Karpas-422 (cell line): ENCODE data around the gene HSPB6. TPM values are rescaled to one million over a fixed set of nuclear protein-coding genes. Genes with fewer than 3 reads are reported as not detected.
A peak's percentile ranks its signal among the peaks of the same experiment; 100 is the strongest.

Experiments
- DNase-seq: peaks from one replicate; pipeline ENCODE4 v3.0.0-alpha.2; 2015
- H2AFZ ChIP-seq: fragments of 200-600 bp; sonication (generic); 2 replicates; pipeline ENCODE4 v1.6.1; 2014; ENCODE audit warnings: antibody characterized with exemption, low read length, mixed read lengths
- H3K27ac ChIP-seq: fragments of 200-600 bp; sonication (generic); 2 replicates; pipeline ENCODE4 v1.5.1; 2014; ENCODE audit warnings: mild to moderate bottlenecking, low read length, moderate library complexity
- H3K27me3 ChIP-seq: fragments of 200-600 bp; sonication (generic); 2 replicates; pipeline ENCODE4 v1.6.1; 2014; ENCODE audit warnings: low read length, mixed read lengths
- H3K36me3 ChIP-seq: fragments of 200-600 bp; sonication (generic); 2 replicates; pipeline ENCODE4 v1.6.1; 2014; ENCODE audit warnings: low read length, mixed read lengths; ENCODE audit not compliant: insufficient read depth
- H3K4me1 ChIP-seq: fragments of 200-600 bp; sonication (generic); 2 replicates; pipeline ENCODE4 v1.6.1; 2014; ENCODE audit warnings: mild to moderate bottlenecking, low read length, mixed read lengths
- H3K4me2 ChIP-seq: fragments of 200-600 bp; sonication (generic); 2 replicates; pipeline ENCODE4 v1.6.1; 2014; ENCODE audit warnings: low read length, low read depth, mild to moderate bottlenecking; ENCODE audit not compliant: poor library complexity, severe bottlenecking
- H3K4me3 ChIP-seq: fragments of 200-600 bp; sonication (generic); 2 replicates; pipeline ENCODE4 v1.5.1; 2014; ENCODE audit warnings: mild to moderate bottlenecking, antibody characterized with exemption, low read length, mixed read lengths
- H3K79me2 ChIP-seq: fragments of 200-600 bp; sonication (generic); 2 replicates; pipeline ENCODE4 v1.6.1; 2014; ENCODE audit warnings: mild to moderate bottlenecking, low read length, mixed read lengths
- H3K9ac ChIP-seq: fragments of 200-600 bp; sonication (generic); 2 replicates; pipeline ENCODE4 v1.6.0; 2014; ENCODE audit warnings: low read length
- H3K9me2 ChIP-seq: fragments of 200-600 bp; sonication (generic), shearing (Covaris generic); replicated peaks from 2 replicates; pipeline ENCODE4 v1.6.0; 2014; ENCODE audit warnings: mild to moderate bottlenecking, low read length, moderate library complexity; ENCODE audit not compliant: insufficient read depth
- H3K9me3 ChIP-seq: fragments of 300-700, 200-600 bp; sonication (generic); 2 replicates; pipeline ENCODE4 v1.6.1; 2014; ENCODE audit warnings: low read length, mixed read lengths
- H4K20me1 ChIP-seq: fragments of 200-600 bp; sonication (generic); 2 replicates; pipeline ENCODE4 v1.6.1; 2014; ENCODE audit warnings: mild to moderate bottlenecking, antibody characterized with exemption, low read length, low read depth; ENCODE audit not compliant: insufficient read depth
- total RNA-seq: library from RNA; depleted of rRNA; stranded (reverse); fragments of >200 nt; shearing (Covaris generic); gene quantifications from 2 replicates; pipeline ENCODE4 v1.2.3, GENCODE V29; 2014; ENCODE audit warnings: low replicate concordance

Gene HSPB6
- total RNA-seq, 1 experiment from 2014 or later = 1.5 TPM

DNA sequence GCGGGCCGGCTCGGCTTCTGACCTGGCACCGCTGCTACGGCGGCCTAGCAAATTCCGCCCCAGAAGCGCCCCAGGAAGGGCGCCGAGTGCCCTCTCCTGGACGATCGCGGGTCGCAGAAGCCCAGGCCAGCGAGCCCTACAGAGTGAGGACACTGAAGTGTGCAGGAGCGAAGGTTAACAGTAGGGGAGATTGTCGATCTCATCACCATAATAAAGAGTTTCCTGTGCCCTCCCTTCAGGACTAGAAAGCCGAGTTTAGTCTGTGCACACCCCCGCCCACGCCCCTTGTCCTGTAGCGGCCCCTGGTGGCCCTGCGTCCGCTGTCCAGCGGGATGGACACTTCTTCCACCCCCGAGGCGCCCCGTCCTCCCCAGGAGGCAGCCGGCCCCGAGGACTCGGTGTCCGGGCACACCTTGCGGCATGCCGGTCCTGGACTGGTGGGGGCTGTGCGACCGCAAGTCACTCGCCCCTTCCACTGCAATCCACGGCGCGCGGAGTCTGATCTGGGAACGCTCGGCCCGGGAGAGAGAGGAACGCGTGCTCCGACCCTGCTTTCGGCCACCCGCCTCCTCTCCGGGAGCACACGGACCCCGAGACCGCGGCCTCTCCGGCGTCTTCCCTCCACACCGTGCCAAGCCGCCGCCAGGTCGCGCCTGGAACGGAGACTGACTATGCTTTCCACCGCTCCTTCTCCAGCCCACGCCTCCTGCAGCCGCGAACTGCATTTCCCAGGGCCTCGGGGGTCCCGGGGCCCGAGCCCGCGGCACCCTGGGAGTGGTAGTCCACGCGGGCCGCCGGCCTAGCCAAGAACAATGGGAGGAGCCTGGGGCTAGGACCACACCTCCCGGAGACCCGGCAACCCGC lies 39.8 kb downstream of the HSPB6 start:
- peak; percentile 98 for DNase-seq
- H3K27me3 ChIP-seq = no peaks in the 10 kb centered on the region
- peaks cover 24% of the 10 kb centered on the region for H3K4me1 ChIP-seq
- peaks cover 26% of the 10 kb centered on the region; the same call in 1 of the 2 replicates for H4K20me1 ChIP-seq
- no peaks in the 10 kb centered on the region for H3K9me3 ChIP-seq
- H3K4me3 ChIP-seq = peak overlapping the region; percentile 88
- peaks cover 11% of the 10 kb centered on the region for H3K36me3 ChIP-seq
- no peaks in the 10 kb centered on the region for H3K9me2 ChIP-seq
- peaks cover 22% of the 10 kb centered on the region for H3K79me2 ChIP-seq
- peak overlapping the region; percentile 47 for H3K27ac ChIP-seq
- H3K4me2 ChIP-seq = peak overlapping the region; percentile 85
- peak overlapping the region; percentile 87 for H3K9ac ChIP-seq
- peak overlapping the region; percentile 75 for H2AFZ ChIP-seq

DNA sequence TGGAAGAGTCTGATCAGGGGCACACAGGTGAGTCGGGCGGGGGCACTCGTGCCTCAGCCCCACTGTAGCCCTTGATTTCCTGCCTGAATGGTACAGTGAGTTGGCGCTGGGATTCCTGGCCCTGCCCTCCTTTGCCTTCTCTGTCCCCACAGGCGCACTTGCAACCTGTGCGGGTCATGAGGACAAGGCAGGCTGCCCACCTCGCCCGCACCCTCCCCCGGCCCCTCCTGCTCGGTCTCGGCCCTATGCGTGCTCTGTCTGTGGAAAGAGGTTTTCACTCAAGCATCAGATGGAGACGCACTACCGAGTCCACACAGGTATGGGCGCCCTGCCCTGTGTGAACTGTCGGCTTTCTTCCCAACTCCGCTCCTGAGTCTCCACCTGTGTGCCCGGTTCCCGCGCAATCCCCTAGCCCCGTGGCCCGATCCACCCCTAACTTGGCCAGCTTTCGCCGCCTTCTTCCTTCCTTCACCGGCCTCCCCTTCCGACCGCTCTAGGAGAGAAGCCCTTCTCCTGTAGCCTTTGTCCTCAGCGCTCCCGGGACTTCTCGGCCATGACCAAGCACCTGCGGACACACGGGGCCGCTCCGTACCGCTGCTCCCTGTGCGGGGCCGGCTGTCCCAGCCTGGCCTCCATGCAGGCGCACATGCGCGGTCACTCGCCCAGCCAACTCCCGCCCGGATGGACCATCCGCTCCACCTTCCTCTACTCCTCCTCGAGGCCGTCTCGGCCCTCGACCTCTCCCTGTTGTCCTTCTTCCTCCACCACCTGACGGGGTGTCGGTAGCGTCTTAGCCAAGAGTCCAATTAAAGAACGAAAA lies 40.6 kb downstream of the HSPB6 start:
- no peaks in the 10 kb centered on the region for H3K9me2 ChIP-seq
- H3K79me2 ChIP-seq = peaks cover 22% of the 10 kb centered on the region
- peak overlapping the region; percentile 87 for H3K9ac ChIP-seq
- H3K27me3 ChIP-seq = no peaks in the 10 kb centered on the region
- DNase-seq = peak; percentile 54
- H3K36me3 ChIP-seq = peaks cover 8% of the 10 kb centered on the region
- peak overlapping the region; percentile 88 for H3K4me3 ChIP-seq
- H3K27ac ChIP-seq = peak overlapping the region; percentile 47
- H3K4me1 ChIP-seq = peaks cover 28% of the 10 kb centered on the region
- peak overlapping the region; percentile 75 for H2AFZ ChIP-seq
- peaks cover 26% of the 10 kb centered on the region; the same call in 1 of the 2 replicates for H4K20me1 ChIP-seq
- H3K9me3 ChIP-seq = no peaks in the 10 kb centered on the region
- H3K4me2 ChIP-seq = peak overlapping the region; percentile 85

DNA sequence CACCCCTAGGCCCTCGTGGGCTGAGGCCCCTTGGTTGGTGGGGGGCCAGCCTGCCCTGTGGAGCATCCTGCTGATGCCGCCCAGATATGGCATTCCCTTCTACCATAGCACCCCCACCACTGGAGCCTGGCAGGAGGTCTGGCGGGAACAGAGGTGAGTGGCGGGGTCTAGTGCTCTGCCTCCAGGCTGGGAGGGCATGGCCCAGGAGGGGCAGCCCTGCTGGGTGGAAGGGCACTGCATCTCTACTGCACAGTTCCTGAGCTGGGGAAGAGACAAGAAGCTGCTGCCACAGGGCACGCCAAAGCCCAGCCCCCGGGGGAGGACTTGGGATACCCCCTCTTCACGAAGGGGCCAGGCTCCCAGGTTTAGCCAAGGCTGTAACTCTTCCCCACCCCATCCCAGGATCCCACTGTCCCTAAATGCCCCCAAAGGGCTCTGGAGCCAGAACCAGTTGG lies 41.4 kb downstream of the HSPB6 start:
- H3K79me2 ChIP-seq = peaks cover 22% of the 10 kb centered on the region
- H4K20me1 ChIP-seq = peaks cover 26% of the 10 kb centered on the region; the same call in 1 of the 2 replicates
- H3K4me1 ChIP-seq = peaks cover 32% of the 10 kb centered on the region
- no peak overlapping the region for H3K27ac ChIP-seq
- H3K9ac ChIP-seq = peak overlapping the region; percentile 87
- H2AFZ ChIP-seq = no peak overlapping the region
- peak overlapping the region; percentile 85 for H3K4me2 ChIP-seq
- peak overlapping the region; percentile 88; the same call in 1 of the 2 replicates for H3K4me3 ChIP-seq
- H3K9me2 ChIP-seq = no peaks in the 10 kb centered on the region
- no peak for DNase-seq
- H3K9me3 ChIP-seq = no peaks in the 10 kb centered on the region
- H3K36me3 ChIP-seq = peaks cover 8% of the 10 kb centered on the region
- H3K27me3 ChIP-seq = no peaks in the 10 kb centered on the region

DNA sequence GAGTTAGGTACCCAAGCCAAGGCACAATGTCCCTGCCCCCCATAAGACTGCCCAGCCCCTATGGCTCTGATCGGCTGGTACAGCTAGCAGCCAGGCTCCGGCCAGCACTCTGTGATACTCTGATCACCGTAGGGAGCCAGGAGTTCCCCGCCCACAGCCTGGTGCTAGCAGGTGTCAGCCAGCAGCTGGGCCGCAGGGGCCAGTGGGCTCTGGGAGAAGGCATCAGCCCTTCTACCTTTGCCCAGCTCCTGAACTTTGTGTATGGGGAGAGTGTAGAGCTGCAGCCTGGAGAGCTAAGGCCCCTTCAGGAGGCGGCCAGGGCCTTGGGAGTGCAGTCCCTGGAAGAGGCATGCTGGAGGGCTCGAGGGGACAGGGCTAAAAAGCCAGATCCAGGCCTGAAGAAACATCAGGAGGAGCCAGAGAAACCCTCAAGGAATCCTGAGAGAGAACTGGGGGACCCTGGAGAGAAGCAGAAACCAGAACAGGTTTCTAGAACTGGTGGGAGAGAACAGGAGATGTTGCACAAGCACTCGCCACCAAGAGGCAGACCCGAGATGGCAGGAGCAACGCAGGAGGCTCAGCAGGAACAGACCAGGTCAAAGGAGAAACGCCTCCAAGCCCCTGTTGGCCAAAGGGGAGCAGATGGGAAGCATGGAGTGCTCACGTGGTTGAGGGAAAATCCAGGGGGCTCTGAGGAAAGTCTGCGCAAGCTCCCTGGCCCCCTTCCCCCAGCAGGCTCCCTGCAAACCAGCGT lies 42.1 kb downstream of the HSPB6 start:
- Histone ChIP-seq H3K27ac (no peak overlapping the region), H4K20me1 (peaks cover 21% of the 10 kb centered on the region; the same call in 1 of the 2 replicates), H3K9me2 (no peaks in the 10 kb centered on the region), H3K36me3 (peaks cover 3% of the 10 kb centered on the region; the same call in 1 of the 2 replicates), H3K79me2 (peaks cover 17% of the 10 kb centered on the region), H2AFZ (no peak overlapping the region), H3K9me3 (no peaks in the 10 kb centered on the region), H3K4me3 (no peak overlapping the region), H3K4me1 (peaks cover 32% of the 10 kb centered on the region), H3K4me2 (no peak overlapping the region), H3K27me3 (no peaks in the 10 kb centered on the region), H3K9ac (0 out of 2 replicates have a peak overlapping the region, but pooled peaks have one; percentile 87)
- no peak for DNase-seq

DNA sequence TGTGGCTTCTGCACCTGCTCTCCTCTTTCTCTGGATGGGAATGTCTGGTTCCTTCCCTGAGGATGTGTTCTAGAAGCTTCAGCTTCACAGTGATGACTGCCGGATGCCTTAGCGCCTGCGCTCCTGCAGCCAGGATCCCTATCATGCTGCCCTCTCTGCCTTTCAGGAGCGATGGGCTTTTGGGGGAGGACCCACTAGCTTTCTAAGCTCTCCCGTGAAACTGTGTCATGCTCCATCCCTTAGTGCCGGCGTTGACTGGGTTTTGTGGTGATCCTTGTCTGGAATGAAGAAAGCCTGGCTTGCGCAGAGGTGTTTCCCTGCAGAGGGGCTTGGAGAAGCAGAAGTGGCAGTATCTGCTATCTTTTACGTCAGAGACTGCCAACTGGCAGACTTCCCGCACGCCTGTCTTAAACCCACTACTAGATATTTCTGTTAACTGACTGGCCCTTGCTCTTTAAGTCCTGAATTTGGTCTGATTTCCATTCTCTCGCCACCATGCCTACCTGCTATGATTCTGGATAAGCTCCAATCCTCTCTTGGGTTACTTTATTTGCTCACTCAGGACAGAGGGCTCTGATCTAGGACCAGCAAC lies 42.8 kb downstream of the HSPB6 start:
- Histone ChIP-seq H3K9me3 (no peaks in the 10 kb centered on the region), H3K27ac (no peak overlapping the region), H3K36me3 (no peaks in the 10 kb centered on the region), H2AFZ (no peak overlapping the region), H3K4me3 (no peak overlapping the region), H3K79me2 (peaks cover 9% of the 10 kb centered on the region), H3K4me1 (peaks cover 27% of the 10 kb centered on the region), H3K9ac (no peak overlapping the region), H4K20me1 (peaks cover 14% of the 10 kb centered on the region; the same call in 1 of the 2 replicates), H3K4me2 (no peak overlapping the region), H3K27me3 (no peaks in the 10 kb centered on the region), H3K9me2 (no peaks in the 10 kb centered on the region)
- DNase-seq = no peak

DNA sequence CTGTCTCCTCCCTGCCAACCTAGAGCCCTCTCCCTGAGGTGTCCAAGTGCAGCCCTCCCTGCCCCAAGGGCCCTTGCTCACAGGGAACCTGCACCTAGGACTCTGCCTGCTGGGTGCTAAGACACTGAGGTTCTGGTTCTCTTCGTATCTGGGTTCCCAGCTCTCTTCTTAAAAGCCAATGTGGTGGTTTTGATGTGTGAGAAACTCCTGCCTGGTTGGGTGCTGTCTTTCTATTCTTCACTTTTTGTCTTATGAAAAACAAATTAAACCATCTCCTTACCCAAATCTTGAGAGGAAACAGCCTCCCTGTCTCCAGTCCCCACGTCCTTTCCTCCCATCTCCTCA lies 43.4 kb downstream of the HSPB6 start:
- no peak overlapping the region for H3K4me2 ChIP-seq
- no peak overlapping the region for H2AFZ ChIP-seq
- no peak overlapping the region for H3K9ac ChIP-seq
- H3K4me3 ChIP-seq = no peak overlapping the region
- no peaks in the 10 kb centered on the region for H3K9me2 ChIP-seq
- H3K9me3 ChIP-seq = no peaks in the 10 kb centered on the region
- H3K36me3 ChIP-seq = no peaks in the 10 kb centered on the region
- H3K4me1 ChIP-seq = peaks cover 24% of the 10 kb centered on the region
- H3K27me3 ChIP-seq = no peaks in the 10 kb centered on the region
- DNase-seq = no peak
- H4K20me1 ChIP-seq = peaks cover 8% of the 10 kb centered on the region; the same call in 1 of the 2 replicates
- H3K27ac ChIP-seq = no peak overlapping the region
- H3K79me2 ChIP-seq = peaks cover 4% of the 10 kb centered on the region

DNA sequence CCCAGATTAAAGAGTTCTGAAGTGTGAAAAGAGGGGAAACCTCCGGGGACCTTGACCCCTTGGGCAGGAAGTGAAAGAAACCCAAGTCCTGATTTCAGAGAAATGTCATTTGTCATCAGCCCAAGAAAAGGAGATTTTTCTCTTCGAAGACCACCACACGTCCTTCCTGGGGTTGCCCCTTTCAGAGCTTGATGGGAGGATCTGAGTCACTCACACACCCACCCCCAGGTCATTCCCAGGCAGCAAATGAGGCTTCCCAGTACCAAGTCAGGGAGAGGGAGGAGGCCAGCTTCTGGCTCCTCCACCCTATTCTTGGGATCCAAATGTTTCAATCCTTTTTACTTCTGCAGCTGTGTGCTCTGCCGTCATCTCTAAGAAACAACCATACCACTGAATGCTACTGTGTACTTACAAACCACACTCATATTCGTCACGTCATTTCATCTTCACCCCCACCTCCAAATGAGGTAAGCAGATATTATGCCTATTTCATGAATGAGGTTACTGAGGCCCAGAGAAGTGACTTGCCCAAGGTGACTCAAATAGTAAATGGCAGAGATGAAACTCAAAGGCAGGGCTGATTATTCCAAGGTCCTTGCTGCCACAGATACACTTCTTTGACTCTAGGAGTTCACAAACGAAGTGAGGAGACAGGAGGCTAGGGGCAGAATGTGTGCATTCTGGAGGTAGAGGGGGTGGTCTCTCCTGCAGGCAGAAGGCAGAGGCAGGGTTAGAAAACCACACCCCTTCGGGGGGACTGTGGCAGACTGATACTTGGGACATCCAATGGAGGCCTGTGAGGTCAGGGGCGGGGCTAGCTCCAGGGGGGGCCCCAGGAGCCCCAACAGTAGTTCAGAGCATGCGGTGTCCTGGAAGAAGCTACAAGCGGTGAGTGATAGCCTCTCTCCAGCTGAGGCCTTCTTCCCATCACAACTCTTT lies 44.0 kb downstream of the HSPB6 start:
- peak; percentile 55 for DNase-seq
- H3K4me2 ChIP-seq = no peak overlapping the region
- H3K4me3 ChIP-seq = no peak overlapping the region
- H3K9me2 ChIP-seq = no peaks in the 10 kb centered on the region
- H3K9me3 ChIP-seq = no peaks in the 10 kb centered on the region
- H4K20me1 ChIP-seq = 0 out of 2 replicates have a peak, but pooled peaks cover 8% of the 10 kb centered on the region
- H3K27ac ChIP-seq = no peak overlapping the region
- no peaks in the 10 kb centered on the region for H3K36me3 ChIP-seq
- H2AFZ ChIP-seq = no peak overlapping the region
- peaks cover 24% of the 10 kb centered on the region for H3K4me1 ChIP-seq
- H3K79me2 ChIP-seq = no peaks in the 10 kb centered on the region
- no peaks in the 10 kb centered on the region for H3K27me3 ChIP-seq
- H3K9ac ChIP-seq = no peak overlapping the region
